ENCODE results near the gene GTF3C1. TPM values are rescaled to one million over a fixed set of nuclear protein-coding genes. Genes with fewer than 3 reads are reported as not detected.

The GTF3C1 gene
- total and polyA plus RNA-seq, 8 donors = 61.5 to 111 (median 97.7) TPM

GRCh38 chr16:27463741-27464591, 85.7 kb downstream of the GTF3C1 start:
- no peak for TF ChIP-seq CTCF (IDR thresholded peaks at IDR 0.05)
- ATAC-seq (no peak), DNase-seq (no peak)
- H3K27me3 ChIP-seq = no peaks in the 10 kb centered on the region
- H3K4me3 ChIP-seq = no peak overlapping the region
- H3K27ac ChIP-seq = no peak overlapping the region
- H3K36me3 ChIP-seq = peaks cover 7 to 98% of the 10 kb centered on the region in 2 donors
- intact Hi-C loops (cut with DNase I) = no loop called here
- H3K9me3 ChIP-seq = no peaks in the 10 kb centered on the region
- peaks cover 0 to 3% of the 10 kb centered on the region in 2 donors for H3K4me1 ChIP-seq

GRCh38 chr16:27462846-27463682, 86.6 kb downstream of the GTF3C1 start:
- Histone ChIP-seq H3K9me3 (no peaks in the 10 kb centered on the region), H3K27me3 (no peaks in the 10 kb centered on the region), H3K4me1 (peaks cover 0 to 3% of the 10 kb centered on the region in 2 donors), H3K27ac (no peak overlapping the region), H3K4me3 (no peak overlapping the region), H3K36me3 (peaks cover 7 to 89% of the 10 kb centered on the region in 2 donors)
- no peak for DNase-seq
- no peak for TF ChIP-seq CTCF (IDR thresholded peaks at IDR 0.05)
- intact Hi-C loops (cut with DNase I) = no loop called here
- no peak for ATAC-seq

GRCh38 chr16:27462200-27462845, 87.4 kb downstream of the GTF3C1 start:
- no peak overlapping the region for H3K27ac ChIP-seq
- no peak for TF ChIP-seq CTCF (IDR thresholded peaks at IDR 0.05)
- H3K27me3 ChIP-seq = no peaks in the 10 kb centered on the region
- H3K9me3 ChIP-seq = no peaks in the 10 kb centered on the region
- H3K36me3 ChIP-seq = peaks cover 6 to 82% of the 10 kb centered on the region in 2 donors
- intact Hi-C loops (cut with DNase I) = no loop called here
- DNase-seq = no peak
- ATAC-seq = no peak
- peaks cover 0 to 3% of the 10 kb centered on the region in 2 donors for H3K4me1 ChIP-seq
- no peak overlapping the region for H3K4me3 ChIP-seq

GRCh38 chr16:27461483-27462171, 88.1 kb downstream of the GTF3C1 start:
- no peak overlapping the region for H3K4me3 ChIP-seq
- peaks cover 0 to 10% of the 10 kb centered on the region in 2 donors for H3K4me1 ChIP-seq
- no peaks in the 10 kb centered on the region for H3K27me3 ChIP-seq
- no peaks in the 10 kb centered on the region for H3K9me3 ChIP-seq
- no peak for TF ChIP-seq CTCF (IDR thresholded peaks at IDR 0.05)
- intact Hi-C loops (cut with DNase I) = no loop called here
- no peak for DNase-seq
- H3K27ac ChIP-seq = peak overlapping the region in 1 of 2 donors; percentile 13
- no peak for ATAC-seq
- peaks cover 0 to 75% of the 10 kb centered on the region in 2 donors for H3K36me3 ChIP-seq
